Astrocyte (in vitro differentiated cells and primary cell): ENCODE data around the gene ZC3H18.

Experiments used
- EZH2 ChIP-seq: IDR thresholded peaks from 2 replicates; pipeline ENCODE4 v1.6.1; 2012; ENCODE audit warnings: mild to moderate bottlenecking, low read length, inconsistent platforms; ENCODE audit not compliant: insufficient read depth
- TF ChIP-seq, protein P1 (sequence below): IDR thresholded peaks from 2 replicates; pipeline ENCODE4 v1.5.1; 2011; ENCODE audit warnings: low read depth, mild to moderate bottlenecking, inconsistent platforms, low read length, moderate library complexity; ENCODE audit not compliant: insufficient read depth

DNA sequence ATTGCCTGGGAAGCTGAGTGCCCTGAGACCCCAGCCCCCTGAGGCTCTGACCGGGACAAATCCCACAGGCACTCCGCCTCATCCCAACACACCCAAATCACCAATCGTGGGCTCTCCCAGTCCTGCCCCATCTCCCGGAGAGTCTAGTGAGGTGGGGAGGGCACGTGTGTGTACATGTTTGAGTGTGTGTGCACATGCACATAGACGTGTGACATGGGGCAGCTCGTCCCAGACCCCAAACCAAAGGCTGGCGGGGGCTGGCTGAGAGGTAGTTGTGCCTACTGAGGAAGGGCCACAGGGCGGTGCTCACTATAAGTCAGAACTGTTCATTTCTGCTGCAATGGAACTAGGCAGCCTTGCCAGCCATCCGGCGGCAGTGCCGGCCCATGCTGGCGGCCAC lies 107.5 kb downstream of the ZC3H18 start:
- TF ChIP-seq, protein P1, sequence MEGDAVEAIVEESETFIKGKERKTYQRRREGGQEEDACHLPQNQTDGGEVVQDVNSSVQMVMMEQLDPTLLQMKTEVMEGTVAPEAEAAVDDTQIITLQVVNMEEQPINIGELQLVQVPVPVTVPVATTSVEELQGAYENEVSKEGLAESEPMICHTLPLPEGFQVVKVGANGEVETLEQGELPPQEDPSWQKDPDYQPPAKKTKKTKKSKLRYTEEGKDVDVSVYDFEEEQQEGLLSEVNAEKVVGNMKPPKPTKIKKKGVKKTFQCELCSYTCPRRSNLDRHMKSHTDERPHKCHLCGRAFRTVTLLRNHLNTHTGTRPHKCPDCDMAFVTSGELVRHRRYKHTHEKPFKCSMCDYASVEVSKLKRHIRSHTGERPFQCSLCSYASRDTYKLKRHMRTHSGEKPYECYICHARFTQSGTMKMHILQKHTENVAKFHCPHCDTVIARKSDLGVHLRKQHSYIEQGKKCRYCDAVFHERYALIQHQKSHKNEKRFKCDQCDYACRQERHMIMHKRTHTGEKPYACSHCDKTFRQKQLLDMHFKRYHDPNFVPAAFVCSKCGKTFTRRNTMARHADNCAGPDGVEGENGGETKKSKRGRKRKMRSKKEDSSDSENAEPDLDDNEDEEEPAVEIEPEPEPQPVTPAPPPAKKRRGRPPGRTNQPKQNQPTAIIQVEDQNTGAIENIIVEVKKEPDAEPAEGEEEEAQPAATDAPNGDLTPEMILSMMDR = no peak
- TF ChIP-seq EZH2 = no peak
